Tibial artery (tissue), 4 donors: ENCODE data around the gene EWSR1.

ENCODE experiments used
- DNase-seq, 2 donors: peaks; one replicate each; pipeline ENCODE4 v3.0.0-alpha.2; 2019
- H3K27ac ChIP-seq, 2 donors: fragments of 200-600 bp; sonication (generic) in 1 of 2; 1 replicate in 1 of 2; 2 replicates in 1 of 2; pipeline ENCODE4 v1.5.1; 2018 to 2019; ENCODE audit warnings: mild to moderate bottlenecking in 1 of 2
- H3K27me3 ChIP-seq, 2 donors: fragments of 200-600 bp; sonication (generic) in 1 of 2; one replicate each; pipeline versions ENCODE4 v1.5.1 to v1.6.0; 2016 to 2019
- H3K36me3 ChIP-seq, 3 donors: fragments of 200-600 bp; sonication (generic) in 2 of 3; one replicate each; pipeline ENCODE4 v1.5.1; 2016 to 2019; ENCODE audit warnings: mild to moderate bottlenecking in 2 of 3
- H3K4me1 ChIP-seq, 4 donors: fragments of 200-600 bp; sonication (generic) in 2 of 4; 1 replicate in 3 of 4; 2 replicates in 1 of 4; pipeline ENCODE4 v1.5.1; 2016 to 2019
- H3K4me3 ChIP-seq, 2 donors: fragments of 200-600 bp; sonication (generic) in 1 of 2; 1 replicate in 1 of 2; 2 replicates in 1 of 2; pipeline ENCODE4 v1.5.1; 2018 to 2019; ENCODE audit warnings: mild to moderate bottlenecking in 2 of 2
- H3K9me3 ChIP-seq, 3 donors: fragments of 200-600 bp; sonication (generic) in 1 of 3; one replicate each; pipeline ENCODE4 v1.5.1; 2016 to 2019
- CTCF ChIP-seq, 2 experiments: fragments of 200-600 bp in 1 of 2; fragments of 450-650 bp in 1 of 2; IDR thresholded peaks; one replicate each; pipeline ENCODE4 v1.5.1; 2017 to 2019; ENCODE audit warnings: antibody characterized with exemption in 2 of 2, mild to moderate bottlenecking in 1 of 2, moderate library complexity in 1 of 2
- intact Hi-C: fragments of 100-400 bp; cut with DNase I; formaldehyde crosslinking; loops from one replicate; pipeline ENCODE4 v1.15.0; 2023; ENCODE audit warnings: low total_unique reads

Gene EWSR1

DNA sequence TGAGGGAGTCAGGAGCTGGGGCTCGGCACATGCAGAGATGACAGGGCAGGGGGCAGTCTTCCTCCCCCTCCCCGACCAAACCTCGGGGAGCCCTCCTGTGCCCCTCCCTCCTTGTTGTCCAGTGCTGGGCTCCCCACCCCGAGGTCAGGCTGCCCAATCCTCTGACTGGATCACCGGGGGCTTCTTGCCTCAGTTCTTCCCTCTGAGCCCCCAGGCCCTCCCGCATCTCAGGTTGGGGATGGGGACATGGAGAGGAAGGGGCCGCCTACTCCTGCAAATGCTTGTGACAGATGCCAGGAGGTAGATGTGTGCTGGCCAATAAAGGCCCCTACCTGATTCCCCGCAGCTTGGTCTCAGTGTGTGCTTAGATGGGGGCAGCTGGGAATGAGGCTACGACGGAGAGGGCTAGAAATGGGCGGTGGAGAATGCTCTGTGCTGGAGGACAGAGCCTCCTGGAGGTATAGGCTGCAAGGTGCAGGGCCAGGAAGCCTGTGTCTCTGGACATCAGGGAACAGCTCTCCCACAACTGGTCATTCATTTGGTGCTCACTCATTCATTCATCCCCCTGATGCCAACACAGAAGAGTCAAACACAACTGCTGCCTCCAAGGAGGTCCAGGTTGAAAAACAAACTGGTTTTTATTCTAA is 8.7 kb upstream of the EWSR1 start:
- peaks cover 0 to 37% (median 15%) of the 10 kb centered on the region in 3 donors for H3K36me3 ChIP-seq
- H3K27me3 ChIP-seq: no peaks in the 10 kb centered on the region
- no peak overlapping the region for H3K27ac ChIP-seq
- no peak for TF ChIP-seq CTCF (IDR thresholded peaks at IDR 0.05)
- intact Hi-C loops: no loop called here
- no peaks in the 10 kb centered on the region for H3K9me3 ChIP-seq
- H3K4me3 ChIP-seq: no peak overlapping the region
- no peaks in the 10 kb centered on the region for H3K4me1 ChIP-seq
- peak in 1 of 2 donors; percentile 47 for DNase-seq

DNA sequence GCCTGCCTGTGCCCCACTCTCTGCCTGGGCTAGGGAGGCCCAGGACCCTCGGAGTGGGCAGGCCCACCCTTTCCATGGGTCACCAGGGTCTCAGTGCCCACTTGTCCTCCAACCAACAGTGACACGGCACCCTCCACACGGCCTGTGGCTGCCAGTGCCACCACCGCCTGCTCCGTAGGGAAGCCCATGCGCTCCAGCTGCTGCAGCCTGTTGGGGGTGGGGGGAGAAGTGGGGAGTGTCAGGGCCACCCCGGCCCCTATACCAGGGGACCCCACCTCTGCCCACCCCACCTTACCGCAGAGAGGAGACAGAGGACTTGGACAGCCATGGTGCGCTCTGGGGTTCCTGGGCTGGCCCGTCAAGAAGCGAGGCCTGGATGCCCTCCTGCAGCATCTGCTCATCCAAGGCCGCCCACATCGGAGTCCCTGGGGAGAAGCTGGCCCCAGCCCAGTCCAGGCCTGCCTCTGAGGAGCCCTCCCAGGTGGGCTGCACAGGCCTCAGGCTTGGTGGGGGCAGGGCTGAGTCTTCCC is 8.0 kb upstream of the EWSR1 start:
- Histone ChIP-seq H3K27me3 (no peaks in the 10 kb centered on the region), H3K4me3 (no peak overlapping the region), H3K27ac (no peak overlapping the region), H3K9me3 (no peaks in the 10 kb centered on the region), H3K4me1 (no peaks in the 10 kb centered on the region), H3K36me3 (peaks cover 0 to 41% (median 15%) of the 10 kb centered on the region in 3 donors)
- peak in 1 of 2 donors; percentile 53 for DNase-seq
- intact Hi-C loops: loop anchor here (5.0 to 10.0 kb wide), 2 partner anchors 375 to 528 kb away; partner anchors contain the start of gene ZNRF3
- no peak for TF ChIP-seq CTCF (IDR thresholded peaks at IDR 0.05)

DNA sequence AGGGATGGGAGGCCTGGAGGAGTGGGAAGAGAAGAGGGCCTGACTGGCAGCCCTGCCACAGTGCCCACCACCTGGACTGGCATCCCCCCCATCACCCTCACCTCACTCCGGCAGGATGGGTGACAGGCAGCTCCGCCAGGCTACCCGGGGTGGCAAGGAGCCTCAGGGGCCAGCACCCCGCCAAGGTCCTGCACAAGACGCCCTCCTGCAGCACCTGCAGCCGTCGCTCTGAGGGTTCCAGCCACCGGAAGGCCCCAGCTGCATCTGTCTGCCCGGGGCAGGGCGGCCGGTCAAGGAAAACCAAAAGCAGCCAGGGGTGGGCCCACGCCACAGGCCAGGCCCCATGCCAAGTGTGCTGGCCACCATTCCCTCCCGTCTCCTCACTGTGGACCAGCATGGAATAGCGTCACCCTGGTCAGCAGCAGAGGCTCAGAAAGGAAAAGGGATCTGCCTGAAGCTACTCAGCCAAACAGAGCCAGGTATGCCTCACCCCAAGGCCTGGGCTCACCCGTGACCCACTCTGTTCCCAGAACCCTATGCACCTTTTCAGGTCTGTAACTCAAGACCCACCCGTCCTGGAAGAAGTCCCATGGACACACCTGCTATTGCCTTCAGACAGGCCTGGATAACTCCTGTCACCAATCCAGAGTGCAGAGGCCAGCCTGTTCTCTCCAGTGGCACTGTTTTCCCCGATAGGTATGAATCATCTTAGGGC is 7.3 kb upstream of the EWSR1 start:
- Histone ChIP-seq H3K4me1 (peaks cover 0 to 4% (median 0%) of the 10 kb centered on the region in 4 donors), H3K27ac (no peak overlapping the region), H3K4me3 (no peak overlapping the region), H3K9me3 (no peaks in the 10 kb centered on the region), H3K27me3 (no peaks in the 10 kb centered on the region), H3K36me3 (peaks cover 0 to 48% (median 15%) of the 10 kb centered on the region in 3 donors)
- no peak for TF ChIP-seq CTCF (IDR thresholded peaks at IDR 0.05)
- intact Hi-C loops: loop anchor here (5.0 to 10.0 kb wide), 2 partner anchors 376 to 528 kb away; partner anchors contain the start of gene ZNRF3
- DNase-seq: peak in 1 of 2 donors; percentile 55

GRCh38 chr22:29263791-29264276 is 4.2 kb upstream of the EWSR1 start:
- intact Hi-C loops: loop anchor here (5.0 to 10.0 kb wide), 2 partner anchors 379 to 532 kb away; partner anchors contain the start of gene ZNRF3
- no peak for TF ChIP-seq CTCF (IDR thresholded peaks at IDR 0.05)
- Histone ChIP-seq H3K27ac (no peak overlapping the region), H3K9me3 (no peaks in the 10 kb centered on the region), H3K4me3 (no peak overlapping the region), H3K4me1 (peaks cover 0 to 20% (median 11%) of the 10 kb centered on the region in 4 donors), H3K27me3 (no peaks in the 10 kb centered on the region), H3K36me3 (peaks cover 0 to 45% (median 15%) of the 10 kb centered on the region in 3 donors)
- DNase-seq: peak in 1 of 2 donors; percentile 59

GRCh38 chr22:29265305-29265704 is 2.8 kb upstream of the EWSR1 start:
- TF ChIP-seq CTCF (IDR thresholded peaks at IDR 0.05): no peak
- H3K4me3 ChIP-seq: no peak overlapping the region
- H3K36me3 ChIP-seq: peaks cover 0 to 30% (median 2%) of the 10 kb centered on the region in 3 donors
- DNase-seq: peak in 1 of 2 donors; percentile 65
- peaks cover 0 to 23% (median 17%) of the 10 kb centered on the region in 4 donors for H3K4me1 ChIP-seq
- intact Hi-C loops: loop anchor here (5.0 to 10.0 kb wide), 2 partner anchors 42 to 381 kb away; partner anchors contain the start of genes GAS2L1 and ZNRF3
- H3K9me3 ChIP-seq: no peaks in the 10 kb centered on the region
- no peak overlapping the region for H3K27ac ChIP-seq
- no peaks in the 10 kb centered on the region for H3K27me3 ChIP-seq
